Endothelial cell of umbilical vein (primary cell): ENCODE measurements around the gene CDK6. TPM values are rescaled to one million over a fixed set of nuclear protein-coding genes. Genes with fewer than 3 reads are reported as not detected.

Source experiments
- BruUV-seq: library from RNA; stranded (reverse); fragments of 400-500 nt; replicated peaks from 2 replicates; lab custom pipeline; 2021; lab: Mats Ljungman, UMichigan
- CTCF ChIA-PET: fragments of 300-600, 350-600 bp; sonication (Branson Sonifier 250); formaldehyde crosslinking; loops from one replicate; lab custom pipeline; 2021; ENCODE audit warnings: antibody characterized with exemption, inconsistent platforms; lab: Charles Lee
- POLR2A ChIA-PET: fragments of 300-600, 350-600 bp; sonication (Branson Sonifier 250); formaldehyde crosslinking; loops from one replicate; lab custom pipeline; 2021; ENCODE audit warnings: antibody characterized with exemption, inconsistent platforms; lab: Charles Lee
- DNase-seq: peaks from one replicate; pipeline ENCODE4 v3.0.0-alpha.2; 2011; ENCODE audit warnings: low read depth, low spot score
- FAIRE-seq: peaks from 2 replicates; lab custom pipeline; 2011; peaks lifted over from hg19 to GRCh38; lab: Jason Lieb, UNC
- H2AFZ ChIP-seq: 2 replicates; pipeline ENCODE4 v1.6.0; 2012; ENCODE audit warnings: low read depth, low read length, control low read depth, inconsistent platforms
- H3K27ac ChIP-seq: 2 replicates; pipeline ENCODE4 v1.5.1; 2011; ENCODE audit warnings: low read depth, mild to moderate bottlenecking, control low read depth, low read length, moderate library complexity; ENCODE audit not compliant: insufficient read depth
- H3K27me3 ChIP-seq, 2 experiments: 2 replicates each; pipeline versions ENCODE4 v1.6.0 to v1.6.1; 2011; ENCODE audit warnings: low read length in 2 of 2, mixed read lengths in 1 of 2; ENCODE audit not compliant: control insufficient read depth in 2 of 2, insufficient read depth in 2 of 2
- H3K36me3 ChIP-seq, 2 experiments: 2 replicates in 1 of 2; 3 replicates in 1 of 2; pipeline ENCODE4 v1.5.1; 2011; ENCODE audit warnings: low read length in 2 of 2, mild to moderate bottlenecking in 1 of 2, moderate library complexity in 1 of 2; ENCODE audit not compliant: control insufficient read depth in 2 of 2, insufficient read depth in 2 of 2; ENCODE audit errors: extremely low read depth in 1 of 2
- H3K4me1 ChIP-seq: 3 replicates; pipeline ENCODE4 v1.5.1; 2011; ENCODE audit warnings: mild to moderate bottlenecking, low read length; ENCODE audit not compliant: control insufficient read depth, insufficient read depth; ENCODE audit errors: extremely low read depth
- H3K4me2 ChIP-seq: 2 replicates; pipeline ENCODE4 v1.6.1; 2011; ENCODE audit warnings: low read length, control low read depth, mixed read lengths; ENCODE audit not compliant: insufficient read depth
- H3K4me3 ChIP-seq, 3 experiments: fragments of 200-600 bp in 1 of 3; sonication (generic), shearing (Covaris generic) in 1 of 3; replicated peaks in 1 of 3; 2 replicates each; pipeline ENCODE4 v1.5.1; 2011 to 2016; ENCODE audit warnings: control low read depth in 3 of 3, low read length in 3 of 3, mild to moderate bottlenecking in 2 of 3, inconsistent platforms in 1 of 3, low read depth in 1 of 3, moderate library complexity in 1 of 3; ENCODE audit not compliant: insufficient read depth in 1 of 3
- H3K79me2 ChIP-seq: 2 replicates; pipeline ENCODE4 v1.6.0; 2012; ENCODE audit warnings: low read length, inconsistent platforms; ENCODE audit not compliant: control insufficient read depth, insufficient read depth
- H3K9ac ChIP-seq: replicated peaks from 2 replicates; pipeline ENCODE3; 2011; ENCODE audit warnings: low read length, control low read depth; ENCODE audit not compliant: insufficient read depth; ENCODE audit errors: extremely low read depth
- H3K9me1 ChIP-seq: replicated peaks from 3 replicates; pipeline ENCODE4 v1.6.0; 2011; ENCODE audit warnings: mild to moderate bottlenecking, low read length; ENCODE audit not compliant: control insufficient read depth, insufficient read depth; ENCODE audit errors: extremely low read depth
- H3K9me3 ChIP-seq: replicated peaks from 2 replicates; pipeline ENCODE4 v1.5.1; 2012; ENCODE audit warnings: low read length, inconsistent platforms; ENCODE audit not compliant: control insufficient read depth, insufficient read depth
- H4K20me1 ChIP-seq: replicated peaks from 2 replicates; pipeline ENCODE3; 2011; ENCODE audit warnings: mild to moderate bottlenecking, low read length; ENCODE audit not compliant: control insufficient read depth, insufficient read depth; ENCODE audit errors: extremely low read depth
- CTCF ChIP-seq, 2 donors: IDR thresholded peaks; 1 replicate in 1 of 2; 2 replicates in 1 of 2; pipeline ENCODE4 v1.5.1; 2011; ENCODE audit warnings: low read length in 2 of 2, mild to moderate bottlenecking in 2 of 2, moderate library complexity in 2 of 2, control low read depth in 1 of 2, inconsistent platforms in 1 of 2, low read depth in 1 of 2; ENCODE audit not compliant: insufficient read depth in 1 of 2; ENCODE audit errors: extremely low read depth in 1 of 2
- GATA2 ChIP-seq: IDR thresholded peaks from 2 replicates; pipeline ENCODE4 v1.7.0; 2011; ENCODE audit warnings: low read depth, mild to moderate bottlenecking, moderate library complexity, mixed read lengths, low read length; ENCODE audit not compliant: insufficient read length, insufficient read depth
- MYC ChIP-seq: IDR thresholded peaks from one replicate; pipeline ENCODE4 v1.6.1; 2011; ENCODE audit warnings: mild to moderate bottlenecking, low read depth, low read length
- POLR2AphosphoS5 ChIP-seq: IDR thresholded peaks from 2 replicates; pipeline ENCODE4 v1.6.1; 2012; ENCODE audit warnings: low read depth, mild to moderate bottlenecking, control low read depth, low read length, moderate library complexity; ENCODE audit not compliant: insufficient read depth
- dilution Hi-C: fragments of 300-500 bp; cut with MboI; formaldehyde crosslinking; loops from one replicate; pipeline ENCODE4 v1.15.0; 2019; ENCODE audit warnings: low sequenced_read_pairs; ENCODE audit not compliant: extremely low pct_ligation_motif_present
- intact Hi-C: fragments of 100-400 bp; cut with micrococcal nuclease; formaldehyde crosslinking; loops from one replicate; pipeline ENCODE4 v1.10.0; 2022
- polyA plus RNA-seq, 4 experiments: library from polyadenylated mRNA; depleted of rRNA in 3 of 4; stranded (reverse) in 3 of 4; unstranded in 1 of 4; fragments of >200 nt; gene quantifications; 2 replicates each; pipeline versions ENCODE4 v1.2.1 to v1.2.3, GENCODE V29; 2011 to 2012; ENCODE audit warnings: missing spikeins in 1 of 4
- total RNA-seq: library from RNA; stranded (reverse); gene quantifications from 2 replicates; pipeline ENCODE4 v1.2.3, GENCODE V29; 2021

CDK6 gene
- total and polyA plus RNA-seq, 2 donors (not counting 3 experiments of a cell fraction or from before 2014, with no cell fraction given), result 6.0 to 28.2 TPM

- intact Hi-C loops, result no loop called here
- TF ChIP-seq GATA2, result no peak
- no peak for TF ChIP-seq CTCF (IDR thresholded peaks at IDR 0.05; ENCODE audit: extremely low read depth in 1 of 2, insufficient read depth in 1 of 2, low read depth in 1 of 2, low read length in 2 of 2)
- TF ChIP-seq POLR2AphosphoS5, result no peak
- TF ChIP-seq MYC, result no peak
These were observed 136.8 kb downstream of the CDK6 start for GRCh38 chr7:92699560-92699959.

More at GRCh38 chr7:92699560-92699959, 136.8 kb downstream of the CDK6 start:
- Histone ChIP-seq H3K79me2 (no peaks in the 10 kb centered on the region), H4K20me1 (no peaks in the 10 kb centered on the region), H2AFZ (no peak overlapping the region), H3K9me1 (no peaks in the 10 kb centered on the region), H3K9ac (no peak overlapping the region), H3K4me1 (peaks cover 44% of the 10 kb centered on the region), H3K4me3 (no peak overlapping the region), H3K27ac (no peak overlapping the region), H3K4me2 (no peak overlapping the region), H3K9me3 (no peaks in the 10 kb centered on the region), H3K36me3 (no peaks in the 10 kb centered on the region), H3K27me3 (no peaks in the 10 kb centered on the region)
- no TSS peak for BruUV-seq
- DNase-seq (no peak), FAIRE-seq (no peak)
- CTCF ChIA-PET, result interaction anchor here (0.8 to 6.0 kb wide), 7 partner anchors 16 to 675 kb away, joined by 3 to 77 read pairs (median 6); no protein-coding TSS in a partner anchor
- dilution Hi-C loops, result no loop called here
- POLR2A ChIA-PET, result no interaction called here
